K562 (cell line): Measurements from ENCODE around the gene AKAP10. TPM values are rescaled to one million over a fixed set of nuclear protein-coding genes. Genes with fewer than 3 reads are reported as not detected.
A peak's percentile ranks its signal among the peaks of the same experiment; 100 is the strongest.

Experiments used
- ATF7 ChIP-seq: fragments of 450-650 bp; IDR thresholded peaks from 2 replicates; pipeline ENCODE4 v1.7.1; 2014; ENCODE audit warnings: mild to moderate bottlenecking, moderate library complexity
- CEBPG ChIP-seq, 3 experiments: fragments of 200-800 bp in 1 of 3; sonication (Bioruptor generic) in 1 of 3; sonication (generic) in 1 of 3; formaldehyde crosslinking in 1 of 3; IDR thresholded peaks in 2 of 3; conservative IDR thresholded peaks in 1 of 3; 2 replicates each; pipeline versions ENCODE4 v1.6.1 to v1.8.0; 2016 to 2022; ENCODE audit warnings: missing compliant biosample characterization in 2 of 3, missing genetic modification characterization in 2 of 3, mild to moderate bottlenecking in 1 of 3, missing genetic modification reagents in 1 of 3
- EP400 ChIP-seq: fragments of 450-650 bp; IDR thresholded peaks from 2 replicates; pipeline ENCODE4 v1.6.1; 2017; ENCODE audit warnings: antibody characterized with exemption, mild to moderate bottlenecking, moderate library complexity
- GATA2 ChIP-seq: sonication (generic); formaldehyde crosslinking; IDR thresholded peaks from 2 replicates; pipeline ENCODE4 v1.4.0; 2020; ENCODE audit warnings: mild to moderate bottlenecking, missing genetic modification reagents
- HDAC1 ChIP-seq, 2 experiments: fragments of 450-650 bp; IDR thresholded peaks; 2 replicates each; pipeline ENCODE4 v1.6.1; 2016 to 2017; ENCODE audit warnings: inconsistent platforms in 1 of 2, mild to moderate bottlenecking in 1 of 2, moderate library complexity in 1 of 2
- KLF16 ChIP-seq: IDR thresholded peaks from 2 replicates; pipeline ENCODE4 v1.6.1; 2016; ENCODE audit warnings: antibody characterized with exemption
- MNT ChIP-seq, 2 experiments: fragments of 450-650 bp; conservative IDR thresholded peaks; 2 replicates each; pipeline ENCODE4 v1.6.1; 2017; ENCODE audit warnings: mild to moderate bottlenecking in 2 of 2, moderate library complexity in 2 of 2
- PHF21A ChIP-seq: fragments of 450-650 bp; IDR thresholded peaks from 2 replicates; pipeline ENCODE4 v1.6.1; 2017; ENCODE audit warnings: low read depth, borderline replicate concordance
- PHTF2 ChIP-seq: fragments of 250-450 bp; sonication (Bioruptor Pico); IDR thresholded peaks from 2 replicates; pipeline ENCODE4 v1.5.0; 2021; ENCODE audit warnings: mild to moderate bottlenecking
- POLR2G ChIP-seq: fragments of 200-400 bp; formaldehyde crosslinking; IDR thresholded peaks from 2 replicates; pipeline ENCODE4 v1.6.1; 2017; ENCODE audit warnings: low read depth, mild to moderate bottlenecking, antibody characterized with exemption, low read length, moderate library complexity
- RAD21 ChIP-seq, 2 experiments: fragments of 250-450 bp in 1 of 2; fragments of 450-650 bp in 1 of 2; sonication (Bioruptor Pico) in 1 of 2; formaldehyde crosslinking in 1 of 2; IDR thresholded peaks in 1 of 2; conservative IDR thresholded peaks in 1 of 2; 2 replicates each; pipeline versions ENCODE4 v1.4.0 to v1.8.0; 2020 to 2022; ENCODE audit warnings: mild to moderate bottlenecking in 2 of 2, moderate library complexity in 1 of 2
- RBFOX2 ChIP-seq: fragments of 200-400 bp; formaldehyde crosslinking; IDR thresholded peaks from 2 replicates; pipeline ENCODE4 v1.6.1; 2017; ENCODE audit warnings: low read depth, mild to moderate bottlenecking, low read length, moderate library complexity
- SMARCC2 ChIP-seq: fragments of 450-650 bp; IDR thresholded peaks from 2 replicates; pipeline ENCODE4 v1.6.1; 2017; ENCODE audit warnings: antibody characterized with exemption, moderate library complexity, mild to moderate bottlenecking, low read depth
- SP2 ChIP-seq: IDR thresholded peaks from 2 replicates; pipeline ENCODE4 v1.6.1; 2011; ENCODE audit warnings: mild to moderate bottlenecking, low read depth, low read length, moderate library complexity; ENCODE audit not compliant: poor library complexity, severe bottlenecking; ENCODE audit errors: extremely low read depth
- TFAP4 ChIP-seq: sonication (generic); formaldehyde crosslinking; IDR thresholded peaks from 2 replicates; pipeline ENCODE4 v1.8.0; 2022; ENCODE audit warnings: missing genetic modification reagents, mild to moderate bottlenecking, moderate library complexity, borderline replicate concordance
- ZFP1 ChIP-seq: fragments of 450-650 bp; formaldehyde crosslinking; IDR thresholded peaks from 2 replicates; pipeline ENCODE4 v1.4.0; 2020; ENCODE audit warnings: mild to moderate bottlenecking, mixed read lengths
- ZNF134 ChIP-seq: fragments of 250-450 bp; sonication (Bioruptor Pico); conservative IDR thresholded peaks from 2 replicates; pipeline ENCODE4 v1.4.0; 2020
- ZNF384 ChIP-seq: IDR thresholded peaks from 2 replicates; pipeline ENCODE4 v1.6.1; 2012; ENCODE audit warnings: low read depth, low read length, improper control_type of control experiment
- ZNF764 ChIP-seq: fragments of 250-450 bp; sonication (Bioruptor Pico); IDR thresholded peaks from 2 replicates; pipeline ENCODE4 v1.4.0; 2020; ENCODE audit warnings: low read depth, mild to moderate bottlenecking, moderate library complexity
- ZSCAN32 ChIP-seq: fragments of 450-650 bp; formaldehyde crosslinking; IDR thresholded peaks from 2 replicates; pipeline ENCODE4 v1.4.0; 2020; ENCODE audit warnings: mild to moderate bottlenecking, moderate library complexity
- polyA plus RNA-seq, 8 experiments: library from polyadenylated mRNA; depleted of rRNA in 4 of 8; stranded (reverse) in 5 of 8; unstranded in 3 of 8; fragments of >200 nt; fragmentation: Nextera tagmentation in 2 of 8; fragmentation: Illumina TruSeq in 1 of 8; extraction: Ambion mirVana in 2 of 8; extraction: Trizol in 1 of 8; gene quantifications; 2 replicates each; pipeline versions ENCODE4 v1.2.1 to v1.2.3, GENCODE V29; 2011 to 2014; ENCODE audit warnings: inconsistent platforms in 1 of 8, missing spikeins in 1 of 8
- total RNA-seq, 7 experiments: library from RNA; depleted of rRNA in 6 of 7; stranded (reverse); fragments of >200 nt in 6 of 7; fragmentation: Illumina TruSeq in 2 of 7; extraction: Trizol in 2 of 7; gene quantifications; 2 replicates each; pipeline versions ENCODE4 v1.2.1 to v1.2.3, GENCODE V29; 2011 to 2021; ENCODE audit warnings: low replicate concordance in 1 of 7
- TF ChIP-seq, protein P1 (sequence below): fragments of 250-450 bp; sonication (Bioruptor Pico); IDR thresholded peaks from 2 replicates; pipeline ENCODE4 v1.5.0; 2020; ENCODE audit warnings: mild to moderate bottlenecking, borderline replicate concordance

Gene AKAP10
- total and polyA plus RNA-seq, 9 of the 15 experiments (the other 6 are each of a cell fraction or from before 2014, with no cell fraction given): 4.0 to 20.3 (median 8.2) TPM

- no peak for TF ChIP-seq MNT (conservative IDR thresholded peaks at IDR 0.05)
- TF ChIP-seq POLR2G: peak; percentile 62
- peak; percentile 77 for TF ChIP-seq ZNF384
- TF ChIP-seq SMARCC2: no peak
- TF ChIP-seq PHF21A: no peak
- peak; percentile 60 for TF ChIP-seq RBFOX2
- no peak for TF ChIP-seq GATA2
- TF ChIP-seq ZSCAN32 (CRISPR knock-in tag): no peak
- TF ChIP-seq ZFP1 (CRISPR knock-in tag): no peak
- no peak for TF ChIP-seq HDAC1 (IDR thresholded peaks at IDR 0.05)
- TF ChIP-seq KLF16: no peak
- TF ChIP-seq ATF7: peak; percentile 53
- TF ChIP-seq, protein P1, sequence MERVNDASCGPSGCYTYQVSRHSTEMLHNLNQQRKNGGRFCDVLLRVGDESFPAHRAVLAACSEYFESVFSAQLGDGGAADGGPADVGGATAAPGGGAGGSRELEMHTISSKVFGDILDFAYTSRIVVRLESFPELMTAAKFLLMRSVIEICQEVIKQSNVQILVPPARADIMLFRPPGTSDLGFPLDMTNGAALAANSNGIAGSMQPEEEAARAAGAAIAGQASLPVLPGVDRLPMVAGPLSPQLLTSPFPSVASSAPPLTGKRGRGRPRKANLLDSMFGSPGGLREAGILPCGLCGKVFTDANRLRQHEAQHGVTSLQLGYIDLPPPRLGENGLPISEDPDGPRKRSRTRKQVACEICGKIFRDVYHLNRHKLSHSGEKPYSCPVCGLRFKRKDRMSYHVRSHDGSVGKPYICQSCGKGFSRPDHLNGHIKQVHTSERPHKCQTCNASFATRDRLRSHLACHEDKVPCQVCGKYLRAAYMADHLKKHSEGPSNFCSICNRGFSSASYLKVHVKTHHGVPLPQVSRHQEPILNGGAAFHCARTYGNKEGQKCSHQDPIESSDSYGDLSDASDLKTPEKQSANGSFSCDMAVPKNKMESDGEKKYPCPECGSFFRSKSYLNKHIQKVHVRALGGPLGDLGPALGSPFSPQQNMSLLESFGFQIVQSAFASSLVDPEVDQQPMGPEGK: no peak
- TF ChIP-seq SP2: no peak
- TF ChIP-seq ZNF764: no peak
- peak; percentile 87 for TF ChIP-seq CEBPG (CRISPR knock-in tag; IDR thresholded peaks at IDR 0.05)
- peak; percentile 59 to 80; a peak in 3 of 4 replicates for TF ChIP-seq CEBPG (tag; conservative IDR thresholded peaks at IDR 0.05 in 1 of 2, IDR thresholded peaks at IDR 0.05 in 1 of 2)
- peak; percentile 60 to 88 for TF ChIP-seq RAD21 (CRISPR knock-in tag; conservative IDR thresholded peaks at IDR 0.05 in 1 of 2, IDR thresholded peaks at IDR 0.05 in 1 of 2)
- peak; percentile 85 for TF ChIP-seq TFAP4 (CRISPR knock-in tag)
- no peak for TF ChIP-seq PHTF2 (CRISPR knock-in tag)
- peak; percentile 61; the same call in 1 of the 2 replicates for TF ChIP-seq EP400
- no peak for TF ChIP-seq ZNF134
Measured at GRCh38 chr17:19992803-19993713, 15.4 kb upstream of the AKAP10 start (continued).
